Activated T-cell treated with anti-CD3 and anti-CD28 coated beads, Interleukin-2, amount 50 U/mL, for 24 hours (primary cell): ENCODE measurements around the gene TENT4B.

Experiments used
- DNase-seq: peaks from one replicate; pipeline ENCODE4 v3.0.0-alpha.2; 2020
- H3K27ac Mint-ChIP-seq: 2 replicates; pipeline ENCODE4 v1.8.0; 2020; ENCODE audit warnings: mild to moderate bottlenecking, mixed read lengths
- H3K27me3 Mint-ChIP-seq: 2 replicates; pipeline ENCODE4 v1.8.0; 2020; ENCODE audit warnings: mixed read lengths
- H3K36me3 Mint-ChIP-seq: 2 replicates; pipeline ENCODE4 v1.8.0; 2020; ENCODE audit warnings: low read depth, mixed read lengths
- H3K4me1 Mint-ChIP-seq: 2 replicates; pipeline ENCODE4 v1.8.0; 2020; ENCODE audit warnings: low read depth, mixed read lengths
- H3K4me3 Mint-ChIP-seq: 2 replicates; pipeline ENCODE4 v1.8.0; 2020; ENCODE audit warnings: mild to moderate bottlenecking, moderate library complexity, mixed read lengths
- H3K9me3 Mint-ChIP-seq: 2 replicates; pipeline ENCODE4 v1.8.0; 2020; ENCODE audit warnings: mixed read lengths

The TENT4B gene

GRCh38 chr16:50259334-50260205 is 106.5 kb downstream of the TENT4B start:
- peaks cover 34% of the 10 kb centered on the region for H3K4me1 Mint-ChIP-seq
- H3K4me3 Mint-ChIP-seq: no peak overlapping the region
- DNase-seq: no peak
- H3K36me3 Mint-ChIP-seq: no peaks in the 10 kb centered on the region
- H3K27ac Mint-ChIP-seq: no peak overlapping the region
- H3K27me3 Mint-ChIP-seq: no peaks in the 10 kb centered on the region
- peaks cover 2% of the 10 kb centered on the region for H3K9me3 Mint-ChIP-seq

- Mint-ChIP-seq H3K27me3 (no peaks in the 10 kb centered on the region), H3K4me1 (peaks cover 42% of the 10 kb centered on the region), H3K9me3 (peaks cover 3% of the 10 kb centered on the region), H3K4me3 (no peak overlapping the region), H3K36me3 (no peaks in the 10 kb centered on the region), H3K27ac (no peak overlapping the region)
- no peak for DNase-seq
Observed at GRCh38 chr16:50260206-50261159, 107.4 kb downstream of the TENT4B start.

- Mint-ChIP-seq H3K27ac (no peak overlapping the region), H3K27me3 (no peaks in the 10 kb centered on the region), H3K36me3 (no peaks in the 10 kb centered on the region), H3K4me1 (peaks cover 49% of the 10 kb centered on the region), H3K4me3 (no peak overlapping the region), H3K9me3 (peaks cover 3% of the 10 kb centered on the region)
- DNase-seq: no peak
Observed at GRCh38 chr16:50261160-50261706, 108.1 kb downstream of the TENT4B start.

- peaks cover 4% of the 10 kb centered on the region for H3K36me3 Mint-ChIP-seq
- peaks cover 50% of the 10 kb centered on the region for H3K4me1 Mint-ChIP-seq
- peaks cover 3% of the 10 kb centered on the region for H3K9me3 Mint-ChIP-seq
- H3K27me3 Mint-ChIP-seq: no peaks in the 10 kb centered on the region
- H3K27ac Mint-ChIP-seq: no peak overlapping the region
- no peak for DNase-seq
- H3K4me3 Mint-ChIP-seq: no peak overlapping the region
Observed at GRCh38 chr16:50261707-50262235, 108.7 kb downstream of the TENT4B start.

- Mint-ChIP-seq H3K4me3 (no peak overlapping the region), H3K27me3 (no peaks in the 10 kb centered on the region), H3K36me3 (peaks cover 14% of the 10 kb centered on the region), H3K9me3 (peaks cover 3% of the 10 kb centered on the region), H3K4me1 (peaks cover 58% of the 10 kb centered on the region), H3K27ac (peak overlapping the region; percentile 98)
- DNase-seq: no peak
Observed at GRCh38 chr16:50263060-50263909, 110.2 kb downstream of the TENT4B start.

- DNase-seq: no peak
- H3K27me3 Mint-ChIP-seq: no peaks in the 10 kb centered on the region
- peaks cover 20% of the 10 kb centered on the region for H3K36me3 Mint-ChIP-seq
- H3K9me3 Mint-ChIP-seq: peaks cover 3% of the 10 kb centered on the region
- H3K4me3 Mint-ChIP-seq: no peak overlapping the region
- H3K4me1 Mint-ChIP-seq: peaks cover 65% of the 10 kb centered on the region
- peak overlapping the region; percentile 98 for H3K27ac Mint-ChIP-seq
Observed at GRCh38 chr16:50263940-50264929, 111.1 kb downstream of the TENT4B start.

GRCh38 chr16:50265260-50265659 is 112.2 kb downstream of the TENT4B start:
- Mint-ChIP-seq H3K27ac (peak overlapping the region; percentile 98), H3K9me3 (peaks cover 3% of the 10 kb centered on the region), H3K4me3 (peak overlapping the region; percentile 7), H3K4me1 (peaks cover 65% of the 10 kb centered on the region), H3K36me3 (peaks cover 24% of the 10 kb centered on the region), H3K27me3 (no peaks in the 10 kb centered on the region)
- DNase-seq: peak; percentile 64

GRCh38 chr16:50265716-50266336 is 112.7 kb downstream of the TENT4B start:
- Mint-ChIP-seq H3K27ac (peak overlapping the region; percentile 98), H3K4me1 (peaks cover 69% of the 10 kb centered on the region), H3K9me3 (peaks cover 3% of the 10 kb centered on the region), H3K36me3 (peaks cover 30% of the 10 kb centered on the region), H3K4me3 (peak overlapping the region; percentile 93), H3K27me3 (no peaks in the 10 kb centered on the region)
- no peak for DNase-seq

GRCh38 chr16:50266337-50267091 is 113.4 kb downstream of the TENT4B start, which contains the start of gene ADCY7:
Gene ADCY7 (plus strand): TSS chr16:50266551. CDS start chr16:50288180, 21,629 bp downstream.
- no peaks in the 10 kb centered on the region for H3K27me3 Mint-ChIP-seq

GRCh38 chr16:50267151-50267631 is 114.1 kb downstream of the TENT4B start:
- Mint-ChIP-seq H3K9me3 (peaks cover 3% of the 10 kb centered on the region), H3K4me1 (peaks cover 83% of the 10 kb centered on the region), H3K27ac (peak overlapping the region; percentile 98), H3K27me3 (no peaks in the 10 kb centered on the region), H3K4me3 (peak overlapping the region; percentile 93), H3K36me3 (peaks cover 40% of the 10 kb centered on the region)
- peak; percentile 57 for DNase-seq

More at GRCh38 chr16:50266337-50267091, 113.4 kb downstream of the TENT4B start, which contains the start of gene ADCY7:
- H3K27ac Mint-ChIP-seq: peak within 1 kb of the TSS; percentile 98
- H3K4me1 Mint-ChIP-seq: peaks cover 76% of the 10 kb centered on the region
- peak within 1 kb of the TSS; percentile 93 for H3K4me3 Mint-ChIP-seq
- peaks cover 37% of the 10 kb centered on the region for H3K36me3 Mint-ChIP-seq
- DNase-seq: peak; percentile 86
- peaks cover 3% of the 10 kb centered on the region for H3K9me3 Mint-ChIP-seq

GRCh38 chr16:50267651-50268050 is 114.5 kb downstream of the TENT4B start:
- DNase-seq: peak; percentile 50
- Mint-ChIP-seq H3K27me3 (no peaks in the 10 kb centered on the region), H3K27ac (peak overlapping the region; percentile 98), H3K9me3 (peaks cover 3% of the 10 kb centered on the region), H3K36me3 (peaks cover 45% of the 10 kb centered on the region), H3K4me3 (peak overlapping the region; percentile 93), H3K4me1 (peaks cover 87% of the 10 kb centered on the region)
